ENCODE data around the gene FNBP1.
A peak's percentile ranks its signal among the peaks of the same experiment; 100 is the strongest.

Gene FNBP1

GRCh38 chr9:130042885-130043653 is at the start of gene FNBP1:
Gene FNBP1, minus strand, starts transcription at chr9:130043189. Its CDS starts 214 bp downstream, at chr9:130042975.
- DNase-seq (ENCODE audit: low read depth), result no peak

GRCh38 chr9:130090915-130091314 is 47.9 kb upstream of the FNBP1 start:
- DNase-seq (ENCODE audit: low read depth), result no peak

DNA sequence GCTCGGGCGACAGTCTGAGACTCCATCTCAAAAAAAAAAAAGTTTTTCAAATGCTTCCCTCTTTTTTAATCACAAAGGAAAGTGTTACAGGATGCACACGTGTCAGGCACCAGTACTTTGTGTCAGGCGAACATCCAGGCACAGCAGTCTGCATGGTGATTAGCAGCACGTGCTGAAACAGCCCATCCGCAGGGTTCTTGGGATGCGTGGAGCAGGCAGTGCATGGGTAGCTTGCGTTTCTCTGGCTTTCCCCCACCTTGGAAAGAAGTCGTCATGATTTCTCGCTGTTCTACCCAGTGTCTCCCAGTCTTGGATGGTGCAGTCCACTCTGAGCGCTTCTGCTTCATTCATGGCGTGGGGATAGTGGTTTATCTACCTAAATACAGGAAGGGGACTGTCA is 46.2 kb upstream of the FNBP1 start:
- DNase-seq (ENCODE audit: low read depth), result no peak

DNA sequence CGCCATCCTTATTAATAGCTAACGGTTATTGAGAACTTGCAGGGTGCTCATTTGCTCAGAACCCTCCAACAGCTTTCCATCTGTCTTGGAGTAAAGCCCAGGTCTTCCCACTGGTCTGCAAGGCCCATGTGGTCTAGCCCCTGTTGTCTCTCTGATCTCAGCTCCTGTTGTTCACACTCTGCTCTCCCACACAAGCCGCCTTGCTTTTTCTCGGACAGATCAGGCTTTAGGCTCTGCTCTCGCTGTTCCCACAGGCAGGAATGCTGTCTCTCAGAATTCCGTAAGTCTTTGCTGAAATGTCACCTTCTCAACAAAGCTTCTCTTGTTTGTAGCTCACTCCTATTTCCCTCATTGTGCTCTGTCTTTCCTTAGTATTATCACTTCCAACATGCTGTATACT is 45.1 kb upstream of the FNBP1 start:
- no peak for DNase-seq (ENCODE audit: low read depth)

- no peak for DNase-seq (ENCODE audit: low read depth)
Observed at GRCh38 chr9:130084337-130084736, 41.3 kb upstream of the FNBP1 start.

DNA sequence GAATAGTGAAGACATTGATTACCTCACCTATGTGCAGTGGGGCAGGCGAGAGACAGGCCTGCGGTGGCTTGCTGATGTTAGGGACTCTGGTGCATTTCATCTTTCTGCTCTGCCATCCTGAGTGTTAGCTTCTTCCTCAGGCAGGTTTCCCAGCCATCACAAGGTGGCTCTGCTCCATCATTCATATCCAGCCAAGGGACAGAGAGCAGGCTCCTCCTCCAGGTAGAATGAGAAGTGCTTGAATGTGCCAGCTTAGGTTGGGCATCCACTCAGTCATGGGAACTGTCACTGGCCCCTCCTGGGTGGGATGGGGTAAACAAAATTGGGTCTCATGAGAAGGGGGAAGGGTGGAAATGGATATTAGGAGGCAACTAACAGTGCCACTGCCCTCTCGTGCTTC is 35.6 kb upstream of the FNBP1 start:
- no peak for DNase-seq (ENCODE audit: low read depth)

- peak; percentile 18 for DNase-seq (ENCODE audit: low read depth)
Observed at GRCh38 chr9:130073373-130073772, 30.4 kb upstream of the FNBP1 start.

- DNase-seq (ENCODE audit: low read depth), result peak; percentile 26
Observed at GRCh38 chr9:130072515-130073235, 29.7 kb upstream of the FNBP1 start.

GRCh38 chr9:130069048-130069447 is 26.1 kb upstream of the FNBP1 start:
- DNase-seq (ENCODE audit: low read depth), result no peak

- no peak for DNase-seq (ENCODE audit: low read depth)
Observed at GRCh38 chr9:130064621-130065020, 21.6 kb upstream of the FNBP1 start.

- DNase-seq (ENCODE audit: low read depth), result no peak
Observed at GRCh38 chr9:130062750-130063149, 19.8 kb upstream of the FNBP1 start.

GRCh38 chr9:130060296-130060695 is 17.3 kb upstream of the FNBP1 start:
- no peak for DNase-seq (ENCODE audit: low read depth)

DNA sequence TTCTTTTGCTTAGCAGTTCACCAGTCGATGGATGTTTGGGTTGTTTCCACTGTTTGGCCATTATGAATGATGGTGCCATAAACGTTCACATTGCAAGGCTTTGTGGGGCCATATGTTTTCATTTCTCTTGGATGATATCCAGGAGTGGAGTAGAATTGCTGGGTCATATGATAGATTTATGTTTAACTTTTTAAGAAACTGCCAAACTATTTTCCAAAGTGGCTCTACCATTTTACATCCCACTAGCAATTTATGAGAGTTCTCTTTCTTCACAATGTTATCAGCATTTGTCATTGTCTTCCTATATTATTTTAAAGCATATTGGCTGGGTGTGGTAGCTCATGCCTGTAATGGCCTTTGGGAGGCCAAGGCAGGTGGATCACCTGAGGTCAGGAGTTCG is 15.9 kb upstream of the FNBP1 start:
- no peak for DNase-seq (ENCODE audit: low read depth)

- no peak for DNase-seq (ENCODE audit: low read depth)
Observed at GRCh38 chr9:130058154-130058553, 15.2 kb upstream of the FNBP1 start.

- DNase-seq (ENCODE audit: low read depth), result no peak
Observed at GRCh38 chr9:130054820-130055219, 11.8 kb upstream of the FNBP1 start.

GRCh38 chr9:130054325-130054786 is 11.4 kb upstream of the FNBP1 start:
- DNase-seq (ENCODE audit: low read depth), result no peak

GRCh38 chr9:130053504-130054324 is 10.7 kb upstream of the FNBP1 start, which contains the start of gene GPR107:
Gene GPR107, plus strand, starts transcription at chr9:130053906. Its CDS starts 27 bp downstream, at chr9:130053933.
- no peak for DNase-seq (ENCODE audit: low read depth)

- DNase-seq (ENCODE audit: low read depth), result no peak
Observed at GRCh38 chr9:130053109-130053503, 10.1 kb upstream of the FNBP1 start.

DNA sequence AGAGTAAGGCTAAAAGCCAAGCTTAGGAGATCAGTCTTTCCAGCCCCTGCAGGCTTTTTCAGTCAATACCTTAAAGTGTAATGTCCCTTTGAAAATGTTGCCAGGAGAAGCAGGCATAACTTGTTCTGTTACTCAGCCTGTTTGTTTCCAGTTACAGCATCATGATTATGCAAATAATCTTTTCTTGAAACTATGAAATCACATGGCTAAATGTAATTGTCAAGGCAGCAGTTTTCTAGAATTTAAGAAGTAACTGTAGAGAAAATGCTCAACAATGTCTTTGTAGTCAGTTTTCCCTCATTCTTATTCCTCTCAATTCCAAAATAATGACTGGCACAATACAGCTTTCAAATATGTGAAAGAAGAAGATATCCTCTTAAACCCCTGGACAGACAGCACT is 8.9 kb upstream of the FNBP1 start:
- DNase-seq (ENCODE audit: low read depth), result no peak

DNA sequence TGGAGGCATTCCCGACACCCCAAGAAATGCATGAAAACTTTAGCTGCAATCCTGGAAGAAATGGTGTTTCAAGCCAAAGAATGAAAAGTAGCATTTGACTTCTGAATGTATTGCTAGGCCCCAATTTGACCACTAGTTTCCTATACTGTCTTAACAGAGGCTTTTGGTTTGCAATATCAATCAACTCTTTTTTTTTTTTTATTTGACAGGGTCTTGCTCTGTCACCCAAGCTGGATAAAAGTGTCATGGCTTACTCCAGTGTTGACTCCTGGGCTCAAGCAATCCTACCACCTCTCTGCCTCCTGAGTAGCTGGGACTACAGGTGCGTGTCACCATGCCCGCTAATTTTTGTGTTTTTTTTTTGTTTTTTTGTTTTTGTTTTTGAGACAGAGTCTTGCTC is 7.5 kb upstream of the FNBP1 start:
- DNase-seq (ENCODE audit: low read depth), result no peak

GRCh38 chr9:130049431-130050210 is 6.6 kb upstream of the FNBP1 start:
- no peak for DNase-seq (ENCODE audit: low read depth)

Data from non-pigmented ciliary epithelial cell (primary cell).